Kidney glomerular epithelial cell (primary cell): ENCODE results near the gene LACRT.
"Not testable (repeated sequence)": the region's sequence is repeated elsewhere in the genome, so short reads cannot be mapped to it uniquely, and the experiment has no call there.

Source experiments
- DNase-seq: peaks from one replicate; lab custom pipeline; 2025; lab: John Stamatoyannopoulos, UW

LACRT gene

GRCh38 chr12:54639112-54639511, 4.4 kb upstream of the LACRT start:
- not testable (repeated sequence) for DNase-seq

- no peak for DNase-seq
Measured at GRCh38 chr12:54631988-54632728, 2.5 kb downstream of the LACRT start.

DNA sequence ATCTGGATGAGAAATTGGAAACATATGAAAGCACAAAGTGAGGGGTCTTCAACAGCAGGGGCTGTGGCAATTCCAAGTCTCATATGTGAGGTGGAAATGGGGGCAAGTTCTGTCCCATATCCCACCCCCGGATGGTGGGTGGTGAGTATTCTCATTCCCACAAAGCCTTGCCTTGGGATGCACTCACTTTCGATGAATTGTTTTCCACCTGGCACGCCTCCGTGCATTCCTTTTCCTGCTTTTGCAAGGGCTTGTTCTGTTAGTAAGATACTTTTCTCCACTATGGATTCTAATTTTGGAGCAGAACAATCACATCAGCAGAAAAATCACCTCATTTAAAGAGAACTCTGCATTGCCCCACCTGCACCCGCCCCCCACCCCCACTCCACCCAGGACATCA, 3.1 kb downstream of the LACRT start:
- DNase-seq = no peak

DNA sequence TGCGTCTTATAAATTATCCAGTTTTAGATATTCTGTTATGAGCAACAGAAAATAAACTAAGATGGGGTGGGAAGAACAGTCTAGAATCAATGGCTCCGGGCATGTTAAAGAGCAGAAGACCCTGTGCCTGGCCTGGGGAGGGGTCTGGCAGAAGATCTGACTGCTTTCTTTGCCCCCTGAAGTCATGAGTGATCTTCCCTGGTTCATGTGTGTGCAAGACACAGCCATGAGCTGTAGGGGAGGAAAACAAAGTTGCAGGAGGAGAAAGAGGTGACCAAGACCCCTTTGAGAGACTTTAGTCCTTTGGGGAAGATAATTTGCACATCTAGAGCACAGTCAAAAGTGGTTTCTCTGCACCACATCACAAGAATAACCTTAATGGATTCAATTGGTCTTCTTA, 4.8 kb downstream of the LACRT start:
- no peak for DNase-seq

DNA sequence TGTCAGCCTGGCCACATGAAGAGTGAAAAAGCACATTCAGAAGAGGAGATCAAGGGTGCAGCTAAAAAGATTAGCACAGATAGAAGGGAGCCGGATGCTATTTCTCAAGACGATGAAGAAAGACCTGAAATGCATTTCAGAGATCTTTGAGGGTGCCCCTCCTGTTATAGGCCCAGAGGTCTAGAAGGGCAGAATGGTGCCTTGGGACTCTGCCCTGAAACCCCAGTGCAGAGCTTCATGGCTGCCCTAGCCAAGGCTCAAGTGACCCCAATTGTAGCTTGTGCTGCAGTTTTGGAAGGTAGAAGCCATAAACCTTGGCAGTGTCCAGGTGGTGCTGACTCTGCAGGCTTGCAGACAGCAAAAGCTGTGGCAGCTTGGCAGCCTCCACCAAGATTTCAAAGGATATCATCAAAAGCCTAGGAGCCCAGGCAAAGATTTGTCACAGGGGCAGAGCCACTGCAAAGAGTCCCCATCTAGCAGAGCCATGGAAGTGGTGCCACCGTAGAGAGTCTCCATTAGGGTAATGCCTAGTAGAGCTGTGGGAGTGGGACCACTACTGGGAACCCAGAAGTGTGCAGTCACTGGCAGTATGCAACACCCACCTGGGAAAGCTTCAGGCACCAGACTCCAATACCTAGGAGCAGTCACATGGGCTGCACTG, 6.4 kb downstream of the LACRT start:
- DNase-seq = no peak

- no peak for DNase-seq
Measured at GRCh38 chr12:54627304-54627703, 7.4 kb downstream of the LACRT start.

GRCh38 chr12:54625598-54625997, 9.1 kb downstream of the LACRT start:
- no peak for DNase-seq

DNA sequence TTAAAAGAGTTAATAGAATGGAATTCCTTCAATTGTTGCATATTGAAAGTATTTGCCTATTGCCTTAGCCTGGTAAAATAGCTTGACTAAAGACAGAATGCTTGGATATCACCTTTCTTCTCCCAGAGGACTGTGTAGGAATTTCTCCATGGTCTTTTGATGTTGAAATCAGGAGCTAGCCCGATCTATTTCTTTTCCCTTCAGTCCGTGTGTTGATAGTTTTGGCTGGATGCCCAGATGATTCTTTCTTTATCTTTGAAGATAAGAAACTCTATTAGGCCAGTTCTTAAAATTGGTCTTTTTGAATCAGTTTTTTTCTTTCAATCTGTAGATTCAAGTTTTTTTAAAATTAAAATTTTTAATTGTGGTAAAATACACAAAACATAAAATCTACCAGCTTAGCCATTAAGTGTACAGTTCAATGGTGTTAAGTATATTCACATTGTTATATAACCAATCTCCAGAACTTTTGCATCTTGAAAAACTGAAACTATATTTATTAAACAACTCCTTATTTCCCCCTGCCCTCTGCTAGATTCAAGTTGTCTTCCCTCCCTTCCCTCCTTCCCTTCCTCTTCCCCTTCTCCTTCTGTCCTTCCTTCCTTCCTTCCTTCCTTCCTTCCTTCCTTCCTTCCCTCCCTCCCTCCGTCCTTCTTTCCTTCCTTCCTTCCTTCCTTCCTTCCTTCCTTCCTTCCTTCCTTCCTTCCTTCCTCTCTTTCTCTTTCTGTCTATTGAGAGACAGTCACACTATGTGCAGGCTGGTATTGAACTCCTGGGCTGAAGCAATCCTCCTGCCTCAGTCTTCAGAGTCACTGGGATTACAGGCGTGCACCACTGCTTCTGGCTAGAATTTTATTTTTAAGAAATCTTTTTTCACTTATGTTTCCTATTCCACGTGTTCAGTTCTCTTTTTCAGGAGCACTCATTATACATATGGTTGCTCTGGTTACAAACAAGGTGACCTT, 10.1 kb downstream of the LACRT start:
- no peak for DNase-seq

DNA sequence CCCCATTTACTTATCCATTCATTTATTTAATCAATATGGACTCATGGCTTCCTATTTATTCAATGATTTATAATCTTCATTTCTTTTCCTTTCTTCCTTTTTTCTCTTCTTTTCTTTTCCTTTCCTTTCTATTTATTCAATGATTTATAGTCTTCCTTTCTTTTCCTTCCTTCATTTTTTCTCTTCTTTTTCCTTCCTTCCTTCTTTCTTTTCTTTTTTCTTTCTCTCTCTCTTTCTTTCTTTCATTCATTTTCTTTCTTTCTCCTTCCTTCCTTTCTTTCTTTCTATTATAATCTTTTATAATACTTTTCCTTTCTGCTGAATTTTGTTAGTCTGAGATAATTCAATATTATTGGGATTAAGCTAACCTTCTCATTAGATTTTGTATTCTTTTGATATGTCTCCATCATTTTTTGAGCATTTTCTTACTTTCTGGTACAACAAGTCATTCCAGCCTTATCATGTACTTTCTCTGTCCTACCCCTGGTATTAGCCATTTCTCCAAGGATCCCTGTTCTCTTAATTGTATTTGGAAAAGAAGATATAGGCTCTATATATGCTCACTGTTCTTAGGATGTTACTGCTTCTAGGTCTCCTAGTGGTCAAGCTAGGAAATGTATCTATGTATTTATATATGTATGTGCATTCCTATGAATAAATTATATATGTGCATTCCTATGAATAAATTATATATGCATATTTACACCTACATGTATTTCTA, 12.1 kb downstream of the LACRT start:
- no peak for DNase-seq

GRCh38 chr12:54616933-54617680, 17.6 kb downstream of the LACRT start:
- no peak for DNase-seq

DNA sequence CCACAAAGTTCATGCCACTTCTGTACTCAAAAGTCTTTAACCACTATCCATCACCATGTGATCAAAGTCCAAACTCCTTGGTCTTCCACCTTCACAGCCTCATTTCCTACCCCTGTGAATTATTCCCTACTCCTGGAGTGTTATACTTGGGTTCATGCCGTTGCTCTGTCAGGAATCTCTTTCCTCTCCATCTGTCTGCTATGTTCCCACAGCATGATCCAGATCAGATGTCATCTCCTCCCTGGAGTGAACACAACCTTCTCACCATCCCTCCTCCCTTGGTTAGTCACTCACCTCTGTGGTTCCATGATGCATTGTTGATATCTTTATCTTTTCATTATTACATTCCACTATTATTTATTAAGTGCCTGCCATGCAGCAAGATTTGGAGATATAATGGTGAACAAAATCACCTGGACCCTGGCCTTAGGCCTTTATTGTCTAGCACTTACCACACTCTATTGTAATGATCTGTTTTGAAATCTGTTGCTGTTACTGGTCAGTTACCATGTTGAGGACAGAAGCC, 22.4 kb downstream of the LACRT start:
- DNase-seq = no peak

GRCh38 chr12:54611715-54612149, 23.0 kb downstream of the LACRT start:
- DNase-seq = no peak

DNA sequence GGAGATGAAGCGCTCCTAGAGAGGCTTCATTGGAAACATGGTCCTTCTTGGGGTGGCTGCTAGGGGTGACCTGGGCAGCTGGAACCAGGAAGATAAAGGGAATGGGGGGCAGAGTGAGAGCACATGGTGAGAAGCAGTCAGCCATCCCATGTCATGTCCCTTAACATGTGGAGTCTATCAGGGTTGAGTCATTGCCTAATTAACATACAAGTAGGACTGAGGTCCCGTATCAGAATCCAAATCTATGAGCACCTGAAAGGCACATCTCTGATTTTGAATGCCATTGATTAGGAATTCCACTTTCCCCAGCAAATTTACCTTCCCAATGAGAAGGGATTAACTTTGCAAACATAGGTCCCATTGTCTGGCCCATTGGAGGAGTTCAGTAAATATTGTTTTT, 25.9 kb downstream of the LACRT start:
- DNase-seq = no peak

- no peak for DNase-seq
Measured at GRCh38 chr12:54608156-54608555, 26.5 kb downstream of the LACRT start.

- no peak for DNase-seq
Measured at GRCh38 chr12:54606556-54606955, 28.1 kb downstream of the LACRT start.

DNA sequence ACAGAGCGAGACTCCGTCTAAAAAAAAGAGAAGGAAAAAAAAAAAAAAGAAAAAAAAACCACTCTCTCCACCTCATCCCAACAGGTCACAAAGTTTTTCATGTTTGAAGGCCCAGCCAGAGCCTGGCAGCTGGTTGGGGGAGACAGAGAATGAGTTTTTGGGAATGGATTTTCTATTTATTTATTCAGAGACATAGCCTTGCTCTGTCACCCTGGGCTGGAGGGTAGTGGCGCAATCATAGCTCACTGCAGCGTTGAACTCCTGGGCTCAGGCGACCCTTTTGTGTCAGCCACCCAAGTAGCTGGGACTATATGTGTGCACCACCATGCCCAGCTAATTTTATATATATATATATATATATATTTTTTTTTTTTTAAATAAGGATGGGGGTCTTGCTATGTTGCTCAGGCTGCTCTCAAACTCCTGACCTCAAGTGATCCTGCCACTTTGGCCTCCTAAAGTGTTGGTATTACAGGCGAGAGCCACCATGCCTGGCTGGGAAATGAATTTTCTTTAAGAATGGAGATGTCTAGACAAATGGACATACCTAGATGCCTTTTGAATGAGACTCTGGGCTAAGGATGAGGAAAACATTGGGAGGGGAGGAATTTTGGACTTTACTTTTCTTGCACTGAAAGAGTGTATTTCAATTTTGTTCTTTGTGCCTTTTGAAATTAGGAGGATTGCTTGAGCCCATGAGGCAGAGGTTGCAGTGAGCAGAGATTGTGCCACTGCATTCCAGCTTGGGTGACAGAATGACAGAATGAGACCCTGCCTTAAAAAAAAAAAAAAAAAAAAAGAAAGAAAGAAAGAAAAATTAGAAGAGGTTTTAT, 29.3 kb downstream of the LACRT start:
- no peak for DNase-seq

GRCh38 chr12:54604436-54604835, 30.3 kb downstream of the LACRT start:
- DNase-seq = no peak

- no peak for DNase-seq
Measured at GRCh38 chr12:54603872-54604271, 30.8 kb downstream of the LACRT start.

DNA sequence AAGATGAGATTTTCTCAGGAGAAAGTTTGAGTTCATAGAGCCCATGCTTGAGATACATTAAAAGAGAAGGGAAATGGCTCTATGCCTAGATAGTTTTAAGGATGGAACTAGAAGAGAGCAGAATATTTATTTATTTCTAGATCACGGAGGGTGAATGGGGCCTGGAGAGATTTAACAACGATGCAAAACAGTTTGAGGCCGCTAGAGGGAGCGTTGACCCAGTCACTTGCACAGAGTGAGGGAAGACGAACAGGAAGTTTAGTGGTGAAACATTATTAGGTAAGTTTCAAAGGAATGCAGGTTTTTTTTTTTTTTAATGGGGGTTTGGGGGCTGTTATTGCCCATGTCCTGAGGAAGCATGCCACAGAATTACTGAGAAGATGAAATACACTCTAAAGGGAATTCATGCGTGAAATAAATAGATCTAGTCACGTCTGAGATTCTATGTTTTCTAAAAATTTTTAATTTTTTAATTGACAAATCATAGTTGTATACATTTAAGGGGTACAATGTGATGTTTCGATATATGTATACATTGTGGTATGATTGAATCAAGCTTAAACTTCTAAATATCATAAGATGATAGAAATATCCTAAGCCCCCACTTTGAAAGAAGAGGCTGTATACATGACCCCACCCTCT, 31.4 kb downstream of the LACRT start:
- peak; percentile 91 for DNase-seq

- no peak for DNase-seq
Measured at GRCh38 chr12:54602661-54603060, 32.0 kb downstream of the LACRT start.
